OCI-LY7 (cell line): ENCODE results near the gene DDX11. TPM values are rescaled to one million over a fixed set of nuclear protein-coding genes. Genes with fewer than 3 reads are reported as not detected.

Experiments
- BruUV-seq: library from RNA; stranded (reverse); fragments of 400-500 nt; replicated peaks from 2 replicates; lab custom pipeline; 2021; lab: Mats Ljungman, UMichigan
- CTCF ChIA-PET: fragments of 300-600 bp; sonication (Branson Sonifier 250); formaldehyde crosslinking; loops from one replicate; lab custom pipeline; 2022; ENCODE audit warnings: antibody characterized with exemption; ENCODE audit not compliant: unreplicated experiment; lab: Charles Lee
- POLR2A ChIA-PET: fragments of 300-600 bp; sonication (Branson Sonifier 250); formaldehyde crosslinking; loops from one replicate; lab custom pipeline; 2022; ENCODE audit warnings: antibody characterized with exemption; lab: Charles Lee
- DNase-seq: peaks from one replicate; pipeline ENCODE4 v3.0.0-alpha.2; 2015; ENCODE audit warnings: low spot score
- H2AFZ ChIP-seq: fragments of 200-600 bp; sonication (generic), shearing (Covaris generic); 2 replicates; pipeline ENCODE4 v1.6.1; 2014; ENCODE audit warnings: mild to moderate bottlenecking, antibody characterized with exemption, low read length, moderate library complexity
- H3K27ac ChIP-seq: fragments of 200-600 bp; sonication (generic); 2 replicates; pipeline ENCODE4 v1.5.1; 2014; ENCODE audit warnings: mixed run types, low read depth, mild to moderate bottlenecking, moderate library complexity, low read length, inconsistent platforms; ENCODE audit not compliant: poor library complexity, severe bottlenecking
- H3K36me3 ChIP-seq: fragments of 200-600 bp; sonication (generic); 2 replicates; pipeline ENCODE4 v1.6.1; 2014; ENCODE audit warnings: mild to moderate bottlenecking, antibody characterized with exemption, low read length, moderate library complexity, mixed read lengths; ENCODE audit not compliant: insufficient read depth
- H3K4me1 ChIP-seq: fragments of 200-600 bp; sonication (generic); 2 replicates; pipeline ENCODE4 v1.5.1; 2014; ENCODE audit warnings: mild to moderate bottlenecking, low read length; ENCODE audit not compliant: insufficient read depth, poor library complexity, severe bottlenecking
- H3K4me2 ChIP-seq: fragments of 200-600 bp; sonication (generic); 2 replicates; pipeline ENCODE4 v1.6.1; 2014; ENCODE audit warnings: mild to moderate bottlenecking, low read length
- H3K4me3 ChIP-seq: fragments of 200-600 bp; sonication (generic); 2 replicates; pipeline ENCODE4 v1.5.1; 2014; ENCODE audit warnings: mild to moderate bottlenecking, low read depth, low read length; ENCODE audit not compliant: poor library complexity, severe bottlenecking
- H3K79me2 ChIP-seq: fragments of 200-600 bp; sonication (generic); 2 replicates; pipeline ENCODE4 v1.6.1; 2016; ENCODE audit warnings: low read depth, mild to moderate bottlenecking, low read length, moderate library complexity, mixed read lengths; ENCODE audit not compliant: insufficient read depth
- H3K9me2 ChIP-seq: fragments of 200-600 bp; sonication (generic); 2 replicates; pipeline ENCODE4 v1.6.1; 2016; ENCODE audit warnings: mild to moderate bottlenecking, low read length, mixed read lengths; ENCODE audit not compliant: insufficient read depth
- H3K9me3 ChIP-seq: fragments of 200-600 bp; sonication (generic); 2 replicates; pipeline ENCODE4 v1.6.1; 2014; ENCODE audit warnings: mild to moderate bottlenecking, mixed run types, low read length, mixed read lengths
- H4K20me1 ChIP-seq: fragments of 200-600 bp; sonication (generic); 2 replicates; pipeline ENCODE4 v1.6.1; 2014; ENCODE audit warnings: mild to moderate bottlenecking, antibody characterized with exemption, low read length, moderate library complexity, mixed read lengths; ENCODE audit not compliant: insufficient read depth
- CTCF ChIP-seq: fragments of 200-600 bp; sonication (generic); conservative IDR thresholded peaks from 2 replicates; pipeline ENCODE4 v1.5.1; 2014; ENCODE audit warnings: mild to moderate bottlenecking, antibody characterized with exemption, low read length, moderate library complexity, mixed read lengths
- EZH2phosphoT487 ChIP-seq: fragments of 200-600 bp; sonication (generic); IDR thresholded peaks from 2 replicates; pipeline ENCODE4 v1.6.1; 2018; ENCODE audit warnings: low read depth, borderline replicate concordance, mild to moderate bottlenecking, mixed run types, antibody characterized with exemption, low read length, moderate library complexity, mixed read lengths
- intact Hi-C: fragments of 100-400 bp; cut with micrococcal nuclease; formaldehyde crosslinking; loops from one replicate; pipeline ENCODE4 v1.10.0; 2022; ENCODE audit not compliant: unreplicated experiment
- total RNA-seq, 2 experiments: library from RNA; depleted of rRNA in 1 of 2; stranded (reverse); fragments of >200 nt in 1 of 2; shearing (Covaris generic) in 1 of 2; gene quantifications; 2 replicates each; pipeline ENCODE4 v1.2.3, GENCODE V29; 2014 to 2022

The DDX11 gene
- total RNA-seq, 2 experiments from 2014 or later, result 189 to 262 TPM

DNA sequence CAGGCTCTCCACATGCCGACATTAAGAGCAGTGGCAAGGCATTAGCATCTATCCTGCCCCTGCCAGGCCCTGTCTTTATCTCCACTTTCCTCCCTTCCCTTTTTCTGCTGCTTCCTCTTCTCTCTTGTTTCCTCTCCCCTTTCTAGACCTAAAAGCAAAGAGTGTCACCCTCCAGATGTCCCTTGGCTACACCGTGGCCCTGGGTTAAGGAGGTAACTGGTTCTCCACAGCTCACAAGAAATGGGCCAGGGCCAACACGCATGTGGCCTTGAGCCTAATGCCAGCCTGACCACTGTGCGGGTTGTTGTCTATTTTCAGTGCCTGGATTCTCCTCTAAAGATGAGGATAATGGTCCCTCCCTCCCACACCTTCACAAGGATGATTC, 41.7 kb upstream of the DDX11 start:
- Histone ChIP-seq H3K4me2 (peak overlapping the region; percentile 66), H2AFZ (peak overlapping the region; percentile 38; the same call in 1 of the 2 replicates), H3K9me2 (no peaks in the 10 kb centered on the region), H3K36me3 (no peaks in the 10 kb centered on the region; the same call in 1 of the 2 replicates), H3K27ac (peak overlapping the region; percentile 89), H3K4me1 (peaks cover 75% of the 10 kb centered on the region), H3K9me3 (no peaks in the 10 kb centered on the region), H3K4me3 (peak overlapping the region; percentile 4), H4K20me1 (no peaks in the 10 kb centered on the region), H3K79me2 (no peaks in the 10 kb centered on the region)
- TF ChIP-seq EZH2phosphoT487, result no peak
- TF ChIP-seq CTCF, result no peak
- peak; percentile 51 for DNase-seq
- no TSS peak for BruUV-seq
- CTCF ChIA-PET, result interaction anchor here (0.5 kb wide), 1 partner anchor 336 kb away, joined by 10 read pairs; the partner anchor contains the start of gene IPO8
- POLR2A ChIA-PET, result interaction anchor here (0.7 to 5.2 kb wide), 6 partner anchors 9 to 911 kb away, joined by 3 to 49 read pairs (median 3); no protein-coding TSS in a partner anchor
- intact Hi-C loops, result no loop called here

DNA sequence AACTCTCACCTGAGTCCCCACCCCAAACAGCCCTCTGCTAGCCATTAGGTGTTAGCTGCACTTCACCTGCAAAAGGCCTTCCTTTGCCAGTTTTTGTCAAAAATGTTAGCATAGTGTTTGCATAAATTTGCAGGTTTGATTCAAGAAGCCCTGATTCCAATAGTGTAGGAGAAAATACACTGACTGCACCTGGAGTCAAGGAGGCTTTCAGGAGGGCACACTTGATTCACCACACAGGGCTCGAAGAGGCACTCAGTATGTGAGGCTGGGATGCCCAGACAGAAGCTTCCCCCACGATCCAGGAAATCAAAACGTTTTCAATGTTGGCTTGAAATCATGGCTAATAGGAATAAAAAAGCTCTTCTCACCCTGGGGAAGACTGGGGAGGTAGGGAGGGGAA, 40.5 kb upstream of the DDX11 start:
- no peaks in the 10 kb centered on the region for H3K9me3 ChIP-seq
- POLR2A ChIA-PET, result interaction anchor here (5.2 kb wide), 1 partner anchor 11 kb away, joined by 49 read pairs; no protein-coding TSS in a partner anchor
- H3K4me2 ChIP-seq, result no peak overlapping the region
- BruUV-seq, result no TSS peak
- TF ChIP-seq CTCF (no peak), EZH2phosphoT487 (no peak)
- H3K79me2 ChIP-seq, result no peaks in the 10 kb centered on the region
- no peaks in the 10 kb centered on the region for H4K20me1 ChIP-seq
- no peaks in the 10 kb centered on the region for H3K36me3 ChIP-seq
- DNase-seq, result no peak
- no peak overlapping the region for H2AFZ ChIP-seq
- no peaks in the 10 kb centered on the region for H3K9me2 ChIP-seq
- CTCF ChIA-PET, result no interaction called here
- H3K4me1 ChIP-seq, result peaks cover 68% of the 10 kb centered on the region
- intact Hi-C loops, result no loop called here
- no peak overlapping the region for H3K4me3 ChIP-seq
- H3K27ac ChIP-seq, result no peak overlapping the region

- no peaks in the 10 kb centered on the region for H3K79me2 ChIP-seq
- DNase-seq, result no peak
- no peaks in the 10 kb centered on the region for H4K20me1 ChIP-seq
- H3K27ac ChIP-seq, result no peak overlapping the region
- H3K9me3 ChIP-seq, result no peaks in the 10 kb centered on the region
- no peak for TF ChIP-seq CTCF
- no peak for TF ChIP-seq EZH2phosphoT487
- CTCF ChIA-PET, result no interaction called here
- H3K4me2 ChIP-seq, result no peak overlapping the region
- no TSS peak for BruUV-seq
- H3K36me3 ChIP-seq, result no peaks in the 10 kb centered on the region
- no peaks in the 10 kb centered on the region for H3K9me2 ChIP-seq
- H3K4me1 ChIP-seq, result peaks cover 62% of the 10 kb centered on the region
- no peak overlapping the region for H2AFZ ChIP-seq
- POLR2A ChIA-PET, result interaction anchor here (5.2 kb wide), 1 partner anchor 11 kb away, joined by 49 read pairs; no protein-coding TSS in a partner anchor
- intact Hi-C loops, result no loop called here
- H3K4me3 ChIP-seq, result no peak overlapping the region
Observed at GRCh38 chr12:31033681-31034080, 40.0 kb upstream of the DDX11 start.
